PC-9 (cell line): Measurements from ENCODE around the gene CARS1.

Experiments
- EZH2 ChIP-seq: fragments of 200-600 bp; sonication (generic); IDR thresholded peaks from 2 replicates; pipeline ENCODE4 v1.8.0; 2017; ENCODE audit warnings: antibody characterized with exemption, low read depth
- TF ChIP-seq, protein P1 (sequence below): fragments of 200-600 bp; sonication (generic); conservative IDR thresholded peaks from 2 replicates; pipeline ENCODE4 v1.6.1; 2017; ENCODE audit warnings: mixed run types, antibody characterized with exemption, mild to moderate bottlenecking, moderate library complexity

DNA sequence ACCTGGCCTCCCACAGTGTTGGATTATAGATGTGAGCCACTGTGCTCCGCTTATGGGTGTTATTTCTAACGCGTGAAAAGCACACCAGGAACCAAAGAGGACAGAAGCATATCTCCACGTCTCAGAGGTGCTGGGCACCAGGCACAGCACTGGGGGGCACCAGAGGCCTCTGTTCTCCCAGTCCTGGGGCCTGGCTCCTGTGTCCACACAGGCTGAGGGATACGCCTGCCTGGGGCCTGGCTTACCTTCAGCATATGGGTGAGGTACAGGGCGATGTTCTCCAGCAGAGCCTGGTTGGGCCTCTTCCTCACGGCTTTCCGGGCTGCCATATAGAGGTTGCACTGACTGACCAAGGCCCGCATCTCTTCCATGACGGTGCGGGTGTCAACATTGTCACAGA, 40.4 kb downstream of the CARS1 start:
- TF ChIP-seq, protein P1, sequence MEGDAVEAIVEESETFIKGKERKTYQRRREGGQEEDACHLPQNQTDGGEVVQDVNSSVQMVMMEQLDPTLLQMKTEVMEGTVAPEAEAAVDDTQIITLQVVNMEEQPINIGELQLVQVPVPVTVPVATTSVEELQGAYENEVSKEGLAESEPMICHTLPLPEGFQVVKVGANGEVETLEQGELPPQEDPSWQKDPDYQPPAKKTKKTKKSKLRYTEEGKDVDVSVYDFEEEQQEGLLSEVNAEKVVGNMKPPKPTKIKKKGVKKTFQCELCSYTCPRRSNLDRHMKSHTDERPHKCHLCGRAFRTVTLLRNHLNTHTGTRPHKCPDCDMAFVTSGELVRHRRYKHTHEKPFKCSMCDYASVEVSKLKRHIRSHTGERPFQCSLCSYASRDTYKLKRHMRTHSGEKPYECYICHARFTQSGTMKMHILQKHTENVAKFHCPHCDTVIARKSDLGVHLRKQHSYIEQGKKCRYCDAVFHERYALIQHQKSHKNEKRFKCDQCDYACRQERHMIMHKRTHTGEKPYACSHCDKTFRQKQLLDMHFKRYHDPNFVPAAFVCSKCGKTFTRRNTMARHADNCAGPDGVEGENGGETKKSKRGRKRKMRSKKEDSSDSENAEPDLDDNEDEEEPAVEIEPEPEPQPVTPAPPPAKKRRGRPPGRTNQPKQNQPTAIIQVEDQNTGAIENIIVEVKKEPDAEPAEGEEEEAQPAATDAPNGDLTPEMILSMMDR = no peak
- TF ChIP-seq EZH2 = no peak
